ENCODE results near the gene TOMM20. TPM values are rescaled to one million over a fixed set of nuclear protein-coding genes. Genes with fewer than 3 reads are reported as not detected.

TOMM20 gene
- total RNA-seq, 1 experiment from 2014 or later = 132 TPM

DNA sequence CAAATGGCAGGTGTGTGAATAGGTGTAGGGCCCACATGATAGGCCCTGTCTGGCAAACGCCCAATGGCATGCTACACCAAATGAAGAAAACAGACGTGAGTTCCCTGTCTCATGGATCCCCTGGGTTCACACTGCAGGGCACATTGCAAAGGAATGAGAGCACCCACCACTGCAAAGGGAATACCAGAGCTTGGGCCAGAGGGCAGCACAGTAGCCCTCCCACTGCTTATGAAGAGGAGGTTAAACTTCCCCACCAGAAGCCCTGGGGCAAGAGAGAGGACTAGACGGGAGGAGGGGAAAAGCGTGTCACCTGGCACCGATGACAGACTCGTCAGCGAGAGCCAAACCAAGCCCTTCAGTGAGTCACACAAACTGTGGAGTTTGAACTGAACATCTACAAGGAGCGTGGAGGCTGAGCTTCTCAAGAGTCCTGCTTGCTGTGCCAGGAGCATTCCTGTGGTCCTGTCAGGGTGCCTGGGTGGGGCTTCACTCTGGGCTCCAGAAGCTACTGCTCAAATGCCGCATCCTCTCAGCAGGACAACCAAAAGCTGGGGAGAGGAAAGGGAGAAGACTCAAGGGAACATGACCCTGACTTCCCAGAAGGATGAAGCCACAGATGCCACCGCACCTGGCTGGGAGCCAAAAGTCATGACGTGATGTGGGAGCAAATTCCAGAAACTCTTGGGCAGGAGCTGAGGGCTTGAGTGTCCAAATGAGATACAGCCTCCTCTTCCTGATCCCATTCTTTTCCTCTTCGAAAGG lies 61.1 kb downstream of the TOMM20 start:
- Histone ChIP-seq H3K36me3 (no peaks in the 10 kb centered on the region), H3K4me3 (no peak overlapping the region), H3K27me3 (no peaks in the 10 kb centered on the region), H3K9me3 (no peaks in the 10 kb centered on the region)
- peak; percentile 100 for DNase-seq

DNA sequence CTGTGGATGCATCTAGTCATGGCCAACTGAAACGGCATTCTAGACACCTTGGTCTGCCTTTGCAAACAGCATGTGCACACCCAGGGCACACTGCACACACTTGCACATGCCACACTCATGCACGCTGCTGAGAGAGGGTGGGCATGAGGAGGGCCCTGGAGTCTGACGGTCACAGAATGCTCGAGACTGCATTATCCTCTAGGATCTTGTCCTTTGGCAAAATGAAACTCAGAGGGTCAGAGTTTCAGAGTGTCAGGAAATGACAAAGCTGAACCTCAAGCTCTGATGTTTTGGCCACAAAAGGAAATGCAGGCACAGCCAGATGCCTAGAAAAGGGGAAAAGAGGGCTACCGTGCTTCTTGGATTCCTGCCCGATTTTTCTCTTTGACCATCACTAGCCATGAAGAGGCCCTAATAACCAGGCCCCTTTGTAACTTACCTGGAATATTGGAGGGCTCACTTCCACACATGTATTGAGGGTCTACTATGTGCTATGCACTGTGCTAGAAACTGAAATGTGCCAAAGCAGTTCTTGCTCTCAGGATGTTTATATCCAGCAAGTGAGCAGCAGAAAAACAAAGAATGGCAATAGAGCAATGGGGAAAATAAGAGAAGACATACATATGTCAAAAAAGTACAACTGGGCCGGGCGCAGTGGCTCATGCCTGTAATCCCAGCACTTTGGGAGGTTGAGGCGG lies 65.4 kb downstream of the TOMM20 start:
- no peaks in the 10 kb centered on the region for H3K27me3 ChIP-seq
- DNase-seq = no peak
- H3K4me3 ChIP-seq = no peak overlapping the region
- no peaks in the 10 kb centered on the region for H3K36me3 ChIP-seq
- H3K9me3 ChIP-seq = no peaks in the 10 kb centered on the region

DNA sequence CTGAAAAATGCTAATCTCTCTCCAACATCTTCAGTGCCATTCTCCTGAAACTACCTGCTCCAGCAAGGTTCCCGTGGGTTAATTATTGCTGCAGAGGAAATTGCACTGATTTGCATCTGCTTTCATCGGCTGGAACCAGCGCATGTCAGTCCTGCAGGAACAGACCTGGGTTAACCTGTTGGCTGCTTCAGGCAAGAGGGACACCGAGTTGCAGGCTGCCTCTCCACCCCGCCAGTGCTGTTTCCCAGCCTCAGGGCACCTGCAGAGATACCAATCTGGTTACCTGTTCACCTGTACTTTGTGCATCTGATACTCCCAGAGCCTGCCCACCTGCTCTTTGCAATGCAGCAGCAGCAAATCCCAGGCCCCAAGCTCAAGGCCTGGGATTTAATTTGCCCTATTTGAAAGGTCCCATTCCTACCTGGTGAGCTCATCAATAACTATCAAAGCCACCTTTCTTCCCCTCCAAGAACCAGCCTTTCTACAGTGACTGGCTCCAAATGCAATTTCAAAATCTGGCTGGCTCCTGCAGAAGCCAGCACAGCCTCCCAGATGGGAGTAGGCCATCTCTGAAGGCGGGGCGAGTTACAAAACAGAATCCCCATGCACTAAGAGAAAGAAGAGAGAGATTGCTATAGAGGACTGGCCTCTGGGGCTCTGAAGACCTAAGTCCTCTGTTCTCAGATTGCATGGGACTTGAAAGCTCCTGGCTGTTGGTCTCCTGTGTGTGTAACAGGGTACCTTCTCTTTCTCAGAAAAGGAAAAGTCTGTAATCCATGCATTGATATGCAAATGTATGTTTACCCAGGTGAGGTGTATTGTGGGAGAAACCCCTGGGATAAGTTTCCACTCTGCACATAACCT lies 67.8 kb downstream of the TOMM20 start:
- H3K36me3 ChIP-seq = no peaks in the 10 kb centered on the region

More for the DNA sequence above, 67.8 kb downstream of the TOMM20 start:
- no peaks in the 10 kb centered on the region for H3K27me3 ChIP-seq
- no peak for DNase-seq
- no peak overlapping the region for H3K4me3 ChIP-seq
- no peaks in the 10 kb centered on the region for H3K9me3 ChIP-seq

Other genes with a start within 250 kb of the TOMM20 start
- 57.5 and 72.0 TPM in 2 replicates for gene RBM34, start 32.4 kb upstream of the TOMM20 start, total RNA-seq (2014; rRNA removed; shearing (Covaris generic); ENCODE audit: low replicate concordance)
- gene ARID4B, start 199.3 kb upstream of the TOMM20 start, total RNA-seq (2014; rRNA removed; shearing (Covaris generic); ENCODE audit: low replicate concordance) = 9.5 and 19.4 TPM in 2 replicates
- gene GGPS1, start 199.7 kb upstream of the TOMM20 start, total RNA-seq (2014; rRNA removed; shearing (Covaris generic); ENCODE audit: low replicate concordance) = 18.7 and 23.1 TPM in 2 replicates
- gene TBCE, start 238.6 kb upstream of the TOMM20 start, total RNA-seq (2014; rRNA removed; shearing (Covaris generic); ENCODE audit: low replicate concordance) = 60.4 and 63.4 TPM in 2 replicates